HCT116 (cell line): ENCODE data around the gene CENPU. TPM values are rescaled to one million over a fixed set of nuclear protein-coding genes. Genes with fewer than 3 reads are reported as not detected.
A peak's percentile ranks its signal among the peaks of the same experiment; 100 is the strongest.

ENCODE experiments used
- ATAC-seq: fragments of 200-7000 bp; cut with Tn5 transposase; 2 replicates; pipeline ENCODE4 v1.9.1; 2020; ENCODE audit warnings: mild to moderate bottlenecking, moderate library complexity
- BruUV-seq: library from RNA; stranded (reverse); fragments of 400-500 nt; replicated peaks from 2 replicates; lab custom pipeline; 2021; lab: Mats Ljungman, UMichigan
- CTCF ChIA-PET: fragments of 300-600 bp; sonication (Branson Sonifier 250); formaldehyde crosslinking; loops from one replicate; lab custom pipeline; 2021; ENCODE audit warnings: antibody characterized with exemption; lab: Charles Lee
- POLR2A ChIA-PET: fragments of 300-600, 350-600 bp; sonication (Branson Sonifier 250); formaldehyde crosslinking; loops from one replicate; lab custom pipeline; 2021; ENCODE audit warnings: antibody characterized with exemption; lab: Charles Lee
- RAD21 ChIA-PET, 2 experiments: fragments of 300-600 bp; sonication (Branson Sonifier 250); formaldehyde crosslinking; loops; one replicate each; lab custom pipeline; 2023; ENCODE audit warnings: low total read pairs in 2 of 2; ENCODE audit not compliant: uncharacterized antibody in 2 of 2, unreplicated experiment in 2 of 2, low non-redundant PET in 1 of 2; lab: Charles Lee
- DNase-seq: peaks from one replicate; pipeline ENCODE4 v3.0.0-alpha.2; 2010; ENCODE audit warnings: low read depth, low spot score
- H2AFZ ChIP-seq: fragments of 200-600 bp; shearing (Covaris generic), sonication (generic); 2 replicates; pipeline ENCODE4 v1.6.1; 2017; ENCODE audit warnings: low read depth, mixed run types, mixed read lengths, antibody characterized with exemption, low read length; ENCODE audit not compliant: poor library complexity, severe bottlenecking
- H3K27ac ChIP-seq: 2 replicates; pipeline ENCODE4 v1.5.1; 2012; ENCODE audit warnings: low read depth, low read length
- H3K27me3 ChIP-seq: fragments of 200-600 bp; sonication (generic); 2 replicates; pipeline ENCODE4 v1.6.1; 2016; ENCODE audit warnings: mixed run types, low read length, mixed read lengths; ENCODE audit not compliant: insufficient read depth
- H3K36me3 ChIP-seq, 2 experiments: fragments of 200-500 bp in 1 of 2; fragments of 200-600 bp in 1 of 2; sonication (Bioruptor generic) in 1 of 2; sonication (generic) in 1 of 2; 2 replicates each; pipeline versions ENCODE4 v1.5.1 to v1.6.1; 2014 to 2016; ENCODE audit warnings: low read length in 2 of 2, inconsistent platforms in 1 of 2, mixed read lengths in 1 of 2, mixed run types in 1 of 2; ENCODE audit not compliant: insufficient read depth in 2 of 2, control insufficient read depth in 1 of 2
- H3K4me1 ChIP-seq, 2 experiments: fragments of 200-600 bp in 1 of 2; sonication (generic) in 1 of 2; 2 replicates each; pipeline versions ENCODE4 v1.5.1 to v1.6.1; 2012 to 2017; ENCODE audit warnings: low read length in 2 of 2, inconsistent platforms in 1 of 2, mild to moderate bottlenecking in 1 of 2, mixed read lengths in 1 of 2, mixed run types in 1 of 2, moderate library complexity in 1 of 2; ENCODE audit not compliant: insufficient read depth in 2 of 2, control insufficient read depth in 1 of 2
- H3K4me2 ChIP-seq: fragments of 200-600 bp; sonication (generic); 2 replicates; pipeline ENCODE4 v1.6.1; 2017; ENCODE audit warnings: mixed run types, low read length, mixed read lengths
- H3K4me3 ChIP-seq, 2 experiments: fragments of 200-600 bp in 1 of 2; sonication (generic) in 1 of 2; replicated peaks in 1 of 2; 2 replicates each; pipeline ENCODE4 v1.5.1; 2011 to 2016; ENCODE audit warnings: low read length in 2 of 2, control low read depth in 1 of 2, low read depth in 1 of 2, mild to moderate bottlenecking in 1 of 2, mixed read lengths in 1 of 2, mixed run types in 1 of 2
- H3K79me2 ChIP-seq: fragments of 200-600 bp; sonication (generic); 2 replicates; pipeline ENCODE4 v1.6.1; 2017; ENCODE audit warnings: mild to moderate bottlenecking, mixed run types, low read length, moderate library complexity, mixed read lengths; ENCODE audit not compliant: insufficient read depth
- H3K9ac ChIP-seq: fragments of 200-600 bp; sonication (generic); 2 replicates; pipeline ENCODE4 v1.6.1; 2016; ENCODE audit warnings: low read length, mixed read lengths
- H3K9me2 ChIP-seq: fragments of 200-600 bp; sonication (generic), shearing (Covaris generic); 2 replicates; pipeline ENCODE4 v1.6.1; 2017; ENCODE audit warnings: mixed run types, mild to moderate bottlenecking, moderate library complexity; ENCODE audit not compliant: insufficient read depth
- H3K9me3 ChIP-seq, 2 experiments: fragments of 200-500 bp in 1 of 2; fragments of 200-600 bp in 1 of 2; sonication (Bioruptor generic) in 1 of 2; sonication (generic) in 1 of 2; 2 replicates each; pipeline ENCODE4 v1.6.1; 2014 to 2017; ENCODE audit warnings: low read length in 2 of 2, mixed read lengths in 2 of 2, inconsistent platforms in 1 of 2, low read depth in 1 of 2, mild to moderate bottlenecking in 1 of 2, mixed run types in 1 of 2, moderate library complexity in 1 of 2; ENCODE audit not compliant: control insufficient read depth in 1 of 2, insufficient read depth in 1 of 2
- H4K20me1 ChIP-seq: fragments of 200-600 bp; sonication (generic), shearing (Covaris generic); 2 replicates; pipeline ENCODE4 v1.6.1; 2017; ENCODE audit warnings: mixed run types, mild to moderate bottlenecking, moderate library complexity; ENCODE audit not compliant: insufficient read depth
- ATF3 ChIP-seq: IDR thresholded peaks from 2 replicates; pipeline ENCODE4 v1.6.1; 2012
- CEBPB ChIP-seq: IDR thresholded peaks from 2 replicates; pipeline ENCODE4 v1.6.1; 2012; ENCODE audit warnings: low read depth
- CTCF ChIP-seq, 3 experiments: fragments of 200-600 bp in 1 of 3; sonication (generic) in 1 of 3; IDR thresholded peaks in 2 of 3; conservative IDR thresholded peaks in 1 of 3; 2 replicates each; pipeline ENCODE4 v1.5.1; 2012 to 2017; ENCODE audit warnings: low read depth in 2 of 3, low read length in 2 of 3, antibody characterized with exemption in 1 of 3, borderline replicate concordance in 1 of 3, control low read depth in 1 of 3, mild to moderate bottlenecking in 1 of 3, mixed read lengths in 1 of 3, mixed run types in 1 of 3, moderate library complexity in 1 of 3; ENCODE audit not compliant: insufficient read depth in 1 of 3
- EGR1 ChIP-seq: IDR thresholded peaks from 2 replicates; pipeline ENCODE4 v1.6.1; 2012; ENCODE audit warnings: low read depth
- EZH2 ChIP-seq: fragments of 200-600 bp; sonication (generic); IDR thresholded peaks from 2 replicates; pipeline ENCODE4 v1.6.1; 2017; ENCODE audit warnings: antibody characterized with exemption, mixed run types
- EZH2phosphoT487 ChIP-seq: fragments of 200-600 bp; IDR thresholded peaks from 2 replicates; pipeline ENCODE4 v1.6.1; 2018; ENCODE audit warnings: antibody characterized with exemption, borderline replicate concordance
- JUND ChIP-seq: IDR thresholded peaks from 2 replicates; pipeline ENCODE4 v1.6.1; 2012
- MAX ChIP-seq: IDR thresholded peaks from 2 replicates; pipeline ENCODE4 v1.6.1; 2012
- POLR2A ChIP-seq: IDR thresholded peaks from 2 replicates; pipeline ENCODE4 v1.7.0; 2011; ENCODE audit warnings: borderline replicate concordance; ENCODE audit not compliant: insufficient read depth, insufficient read length; ENCODE audit errors: extremely low read depth
- POLR2AphosphoS5 ChIP-seq: IDR thresholded peaks from 2 replicates; pipeline ENCODE4 v1.6.1; 2011; ENCODE audit warnings: mild to moderate bottlenecking, low read depth, low read length, moderate library complexity
- SRF ChIP-seq: IDR thresholded peaks from 2 replicates; pipeline ENCODE4 v1.6.1; 2012; ENCODE audit warnings: low read depth
- ZBTB33 ChIP-seq: IDR thresholded peaks from 2 replicates; pipeline ENCODE4 v1.6.1; 2011; ENCODE audit warnings: mild to moderate bottlenecking, low read length, moderate library complexity; ENCODE audit not compliant: insufficient replicate concordance; ENCODE audit errors: extremely low read depth
- ZFX ChIP-seq: fragments of 450-650 bp; IDR thresholded peaks from 2 replicates; pipeline ENCODE4 v1.6.1; 2017
- intact Hi-C: fragments of 100-400 bp; cut with micrococcal nuclease; formaldehyde crosslinking; loops from 2 replicates; pipeline ENCODE4 v1.10.0; 2022
- total RNA-seq: library from RNA; stranded (reverse); gene quantifications from one replicate; pipeline ENCODE4 v1.2.1, GENCODE V29; 2021; ENCODE audit not compliant: unreplicated experiment

Gene CENPU
- total RNA-seq, 1 experiment from 2014 or later, result 28.2 TPM

GRCh38 chr4:184732126-184732525 is 1.8 kb downstream of the CENPU start:
- H3K79me2 ChIP-seq, result peaks cover 42% of the 10 kb centered on the region
- H3K27me3 ChIP-seq, result no peaks in the 10 kb centered on the region
- RAD21 ChIA-PET, result no interaction called here
- intact Hi-C loops, result loop anchor here (10.0 kb wide), 1 partner anchor 467 kb away; no protein-coding TSS in a partner anchor
- ATAC-seq, result no peak
- TF ChIP-seq POLR2AphosphoS5 (no peak), MAX (no peak), SRF (no peak), EZH2 (no peak), JUND (no peak), EGR1 (no peak), ZFX (no peak), CEBPB (no peak), POLR2A (no peak), CTCF (IDR thresholded peaks at IDR 0.05 in 2 of 3, conservative IDR thresholded peaks at IDR 0.05 in 1 of 3; ENCODE audit: borderline replicate concordance in 1 of 3, insufficient read depth in 1 of 3, low read depth in 2 of 3, low read length in 2 of 3) (no peak), ATF3 (no peak), ZBTB33 (no peak), EZH2phosphoT487 (no peak)
- TF ChIP-seq, all 23 proteins: peak for 0
- Histone ChIP-seq H3K9ac (peak overlapping the region; percentile 90), H4K20me1 (no peaks in the 10 kb centered on the region), H3K4me1 (peaks cover 0 to 7% of the 10 kb centered on the region in 2 experiments; a peak in 2 of 4 replicates), H3K27ac (no peak overlapping the region), H2AFZ (no peak overlapping the region), H3K4me3 (peak overlapping the region in 1 of 2 experiments; percentile 81; a peak in 1 of 4 replicates), H3K36me3 (peaks cover 0 to 8% of the 10 kb centered on the region in 2 experiments; a peak in 1 of 4 replicates), H3K9me3 (no peaks in the 10 kb centered on the region), H3K9me2 (no peaks in the 10 kb centered on the region), H3K4me2 (peak overlapping the region; percentile 84)
- DNase-seq, result no peak
- ChIA-PET POLR2A (interaction anchor here (0.7 kb wide), 1 partner anchor 68 kb away, joined by 3 read pairs; no protein-coding TSS in a partner anchor), CTCF (no interaction called here)
- no TSS peak for BruUV-seq
